Endothelial cell of umbilical vein (primary cell): ENCODE results near the gene HECTD3. TPM values are rescaled to one million over a fixed set of nuclear protein-coding genes. Genes with fewer than 3 reads are reported as not detected.
A peak's percentile ranks its signal among the peaks of the same experiment; 100 is the strongest.
"Not testable (repeated sequence)": the region's sequence is repeated elsewhere in the genome, so short reads cannot be mapped to it uniquely, and the experiment has no call there.

ENCODE experiments used
- BruUV-seq: library from RNA; stranded (reverse); fragments of 400-500 nt; replicated peaks from 2 replicates; lab custom pipeline; 2021; lab: Mats Ljungman, UMichigan
- CTCF ChIA-PET: fragments of 300-600, 350-600 bp; sonication (Branson Sonifier 250); formaldehyde crosslinking; loops from one replicate; lab custom pipeline; 2021; ENCODE audit warnings: antibody characterized with exemption, inconsistent platforms; lab: Charles Lee
- POLR2A ChIA-PET: fragments of 300-600, 350-600 bp; sonication (Branson Sonifier 250); formaldehyde crosslinking; loops from one replicate; lab custom pipeline; 2021; ENCODE audit warnings: antibody characterized with exemption, inconsistent platforms; lab: Charles Lee
- DNase-seq: peaks from one replicate; pipeline ENCODE4 v3.0.0-alpha.2; 2011; ENCODE audit warnings: low read depth, low spot score
- FAIRE-seq: peaks from 2 replicates; lab custom pipeline; 2011; peaks lifted over from hg19 to GRCh38; lab: Jason Lieb, UNC
- H2AFZ ChIP-seq: 2 replicates; pipeline ENCODE4 v1.6.0; 2012; ENCODE audit warnings: low read depth, low read length, control low read depth, inconsistent platforms
- H3K27ac ChIP-seq: 2 replicates; pipeline ENCODE4 v1.5.1; 2011; ENCODE audit warnings: low read depth, mild to moderate bottlenecking, control low read depth, low read length, moderate library complexity; ENCODE audit not compliant: insufficient read depth
- H3K27me3 ChIP-seq, 2 experiments: 2 replicates each; pipeline versions ENCODE4 v1.6.0 to v1.6.1; 2011; ENCODE audit warnings: low read length in 2 of 2, mixed read lengths in 1 of 2; ENCODE audit not compliant: control insufficient read depth in 2 of 2, insufficient read depth in 2 of 2
- H3K36me3 ChIP-seq, 2 experiments: 2 replicates in 1 of 2; 3 replicates in 1 of 2; pipeline ENCODE4 v1.5.1; 2011; ENCODE audit warnings: low read length in 2 of 2, mild to moderate bottlenecking in 1 of 2, moderate library complexity in 1 of 2; ENCODE audit not compliant: control insufficient read depth in 2 of 2, insufficient read depth in 2 of 2; ENCODE audit errors: extremely low read depth in 1 of 2
- H3K4me1 ChIP-seq: 3 replicates; pipeline ENCODE4 v1.5.1; 2011; ENCODE audit warnings: mild to moderate bottlenecking, low read length; ENCODE audit not compliant: control insufficient read depth, insufficient read depth; ENCODE audit errors: extremely low read depth
- H3K4me2 ChIP-seq: 2 replicates; pipeline ENCODE4 v1.6.1; 2011; ENCODE audit warnings: low read length, control low read depth, mixed read lengths; ENCODE audit not compliant: insufficient read depth
- H3K4me3 ChIP-seq, 3 experiments: fragments of 200-600 bp in 1 of 3; sonication (generic), shearing (Covaris generic) in 1 of 3; replicated peaks in 1 of 3; 2 replicates each; pipeline ENCODE4 v1.5.1; 2011 to 2016; ENCODE audit warnings: control low read depth in 3 of 3, low read length in 3 of 3, mild to moderate bottlenecking in 2 of 3, inconsistent platforms in 1 of 3, low read depth in 1 of 3, moderate library complexity in 1 of 3; ENCODE audit not compliant: insufficient read depth in 1 of 3
- H3K79me2 ChIP-seq: 2 replicates; pipeline ENCODE4 v1.6.0; 2012; ENCODE audit warnings: low read length, inconsistent platforms; ENCODE audit not compliant: control insufficient read depth, insufficient read depth
- H3K9ac ChIP-seq: replicated peaks from 2 replicates; pipeline ENCODE3; 2011; ENCODE audit warnings: low read length, control low read depth; ENCODE audit not compliant: insufficient read depth; ENCODE audit errors: extremely low read depth
- H3K9me1 ChIP-seq: replicated peaks from 3 replicates; pipeline ENCODE4 v1.6.0; 2011; ENCODE audit warnings: mild to moderate bottlenecking, low read length; ENCODE audit not compliant: control insufficient read depth, insufficient read depth; ENCODE audit errors: extremely low read depth
- H3K9me3 ChIP-seq: replicated peaks from 2 replicates; pipeline ENCODE4 v1.5.1; 2012; ENCODE audit warnings: low read length, inconsistent platforms; ENCODE audit not compliant: control insufficient read depth, insufficient read depth
- H4K20me1 ChIP-seq: replicated peaks from 2 replicates; pipeline ENCODE3; 2011; ENCODE audit warnings: mild to moderate bottlenecking, low read length; ENCODE audit not compliant: control insufficient read depth, insufficient read depth; ENCODE audit errors: extremely low read depth
- EZH2 ChIP-seq: IDR thresholded peaks from 2 replicates; pipeline ENCODE4 v1.6.1; 2012; ENCODE audit warnings: borderline replicate concordance, low read depth, mild to moderate bottlenecking, moderate library complexity, low read length, inconsistent platforms; ENCODE audit not compliant: severe bottlenecking
- FOS ChIP-seq: IDR thresholded peaks from 2 replicates; pipeline ENCODE4 v1.6.1; 2011; ENCODE audit warnings: mild to moderate bottlenecking, low read length, moderate library complexity, borderline replicate concordance; ENCODE audit not compliant: insufficient read depth
- JUN ChIP-seq: IDR thresholded peaks from 2 replicates; pipeline ENCODE4 v1.6.1; 2011; ENCODE audit warnings: borderline replicate concordance, low read depth; ENCODE audit not compliant: insufficient read length, insufficient read depth
- MYC ChIP-seq: IDR thresholded peaks from one replicate; pipeline ENCODE4 v1.6.1; 2011; ENCODE audit warnings: mild to moderate bottlenecking, low read depth, low read length
- POLR2A ChIP-seq: IDR thresholded peaks from 2 replicates; pipeline ENCODE4 v1.6.1; 2012; ENCODE audit warnings: low read depth, mild to moderate bottlenecking, control low read depth, low read length
- dilution Hi-C: fragments of 300-500 bp; cut with MboI; formaldehyde crosslinking; loops from one replicate; pipeline ENCODE4 v1.15.0; 2019; ENCODE audit warnings: low sequenced_read_pairs; ENCODE audit not compliant: extremely low pct_ligation_motif_present
- intact Hi-C: fragments of 100-400 bp; cut with micrococcal nuclease; formaldehyde crosslinking; loops from one replicate; pipeline ENCODE4 v1.10.0; 2022
- polyA plus RNA-seq, 4 experiments: library from polyadenylated mRNA; depleted of rRNA in 3 of 4; stranded (reverse) in 3 of 4; unstranded in 1 of 4; fragments of >200 nt; gene quantifications; 2 replicates each; pipeline versions ENCODE4 v1.2.1 to v1.2.3, GENCODE V29; 2011 to 2012; ENCODE audit warnings: missing spikeins in 1 of 4
- total RNA-seq: library from RNA; stranded (reverse); gene quantifications from 2 replicates; pipeline ENCODE4 v1.2.3, GENCODE V29; 2021

HECTD3 gene
- total and polyA plus RNA-seq, 2 donors (not counting 3 experiments of a cell fraction or from before 2014, with no cell fraction given): 80.0 to 114 TPM

- intact Hi-C loops: loop anchor here (1.0 to 2.0 kb wide), 6 partner anchors 16 to 317 kb away; partner anchors contain the start of gene UROD
- peak overlapping the region; percentile 4 for H3K27ac ChIP-seq
Measured at GRCh38 chr1:44985747-44986359, 25.3 kb downstream of the HECTD3 start.

GRCh38 chr1:44977372-44977771 is 33.8 kb downstream of the HECTD3 start:
- dilution Hi-C loops: not testable (repeated sequence)

More at GRCh38 chr1:44985747-44986359, 25.3 kb downstream of the HECTD3 start:
- FAIRE-seq: no peak
- peaks cover 8% of the 10 kb centered on the region for H3K4me1 ChIP-seq
- peak overlapping the region; percentile 86 for H2AFZ ChIP-seq
- dilution Hi-C loops: no loop called here
- H4K20me1 ChIP-seq: no peaks in the 10 kb centered on the region
- no peaks in the 10 kb centered on the region for H3K9me1 ChIP-seq
- no peaks in the 10 kb centered on the region for H3K36me3 ChIP-seq
- TSS peak; percentile 43 for BruUV-seq
- H3K4me3 ChIP-seq: peak overlapping the region; percentile 42 to 89 (median 67)
- ChIA-PET POLR2A (interaction anchor here (0.7 to 1.5 kb wide), 4 partner anchors 16 to 167 kb away, joined by 3 to 5 read pairs (median 4); partner anchors contain the start of gene UROD), CTCF (interaction anchor here (0.6 to 2.3 kb wide), 10 partner anchors 16 to 186 kb away, joined by 3 to 15 read pairs (median 3); partner anchors contain the start of genes HECTD3, PLK3, PTCH2 and UROD)
- H3K79me2 ChIP-seq: peaks cover 9% of the 10 kb centered on the region
- peak overlapping the region; percentile 49 for H3K9ac ChIP-seq
- H3K4me2 ChIP-seq: peak overlapping the region; percentile 66
- peak; percentile 23 for DNase-seq
- H3K9me3 ChIP-seq: no peaks in the 10 kb centered on the region
- H3K27me3 ChIP-seq: no peaks in the 10 kb centered on the region
- TF ChIP-seq FOS (no peak), MYC (no peak), JUN (no peak), EZH2 (no peak), POLR2A (no peak)

More at GRCh38 chr1:44977372-44977771, 33.8 kb downstream of the HECTD3 start:
- H4K20me1 ChIP-seq, H3K36me3 ChIP-seq, H3K4me2 ChIP-seq, CTCF ChIA-PET, H3K79me2 ChIP-seq, H3K4me3 ChIP-seq, BruUV-seq, DNase-seq, H3K27ac ChIP-seq, H3K4me1 ChIP-seq, POLR2A ChIA-PET, H3K9me1 ChIP-seq, H3K9ac ChIP-seq, H2AFZ ChIP-seq, H3K27me3 ChIP-seq, FAIRE-seq, intact Hi-C loops, H3K9me3 ChIP-seq: not testable (repeated sequence)
